Measurements from ENCODE around the gene TMEM255B. TPM values are rescaled to one million over a fixed set of nuclear protein-coding genes. Genes with fewer than 3 reads are reported as not detected.

The TMEM255B gene
- total RNA-seq, 1 donor from 2014 or later = 2.2 TPM

GRCh38 chr13:113769881-113770280 is 10.9 kb downstream of the TMEM255B start:
- no peak overlapping the region for H3K4me3 Mint-ChIP-seq (ENCODE audit: low read depth)
- H3K9me3 Mint-ChIP-seq = peaks cover 10% of the 10 kb centered on the region
- peaks cover 4% of the 10 kb centered on the region for H3K4me1 Mint-ChIP-seq (ENCODE audit: low read depth)
- no peaks in the 10 kb centered on the region for H3K36me3 Mint-ChIP-seq (ENCODE audit: low read depth)
- DNase-seq (ENCODE audit: low spot score) = no peak
- intact Hi-C loops (cut with micrococcal nuclease) = no loop called here
- no peak overlapping the region for H3K27ac Mint-ChIP-seq
- H3K27me3 Mint-ChIP-seq (ENCODE audit: low read depth) = no peaks in the 10 kb centered on the region

GRCh38 chr13:113770441-113770840 is 11.4 kb downstream of the TMEM255B start:
- no peak for DNase-seq (ENCODE audit: low spot score)
- no peaks in the 10 kb centered on the region for H3K27me3 Mint-ChIP-seq (ENCODE audit: low read depth)
- H3K27ac Mint-ChIP-seq = no peak overlapping the region
- H3K9me3 Mint-ChIP-seq = peaks cover 10% of the 10 kb centered on the region
- intact Hi-C loops (cut with micrococcal nuclease) = no loop called here
- H3K36me3 Mint-ChIP-seq (ENCODE audit: low read depth) = no peaks in the 10 kb centered on the region
- peaks cover 4% of the 10 kb centered on the region for H3K4me1 Mint-ChIP-seq (ENCODE audit: low read depth)
- H3K4me3 Mint-ChIP-seq (ENCODE audit: low read depth) = no peak overlapping the region

- no peak overlapping the region for H3K4me3 Mint-ChIP-seq (ENCODE audit: low read depth)
Observed at GRCh38 chr13:113770937-113771336, 11.9 kb downstream of the TMEM255B start.

GRCh38 chr13:113771709-113772331 is 12.8 kb downstream of the TMEM255B start:
- no peaks in the 10 kb centered on the region for H3K27me3 Mint-ChIP-seq (ENCODE audit: low read depth)
- H3K4me1 Mint-ChIP-seq (ENCODE audit: low read depth) = peaks cover 4% of the 10 kb centered on the region
- H3K4me3 Mint-ChIP-seq (ENCODE audit: low read depth) = no peak overlapping the region
- intact Hi-C loops (cut with micrococcal nuclease) = no loop called here
- no peak overlapping the region for H3K27ac Mint-ChIP-seq
- DNase-seq (ENCODE audit: low spot score) = no peak
- H3K9me3 Mint-ChIP-seq = peaks cover 10% of the 10 kb centered on the region
- H3K36me3 Mint-ChIP-seq (ENCODE audit: low read depth) = no peaks in the 10 kb centered on the region

More at GRCh38 chr13:113770937-113771336, 11.9 kb downstream of the TMEM255B start:
- Mint-ChIP-seq H3K27me3 (ENCODE audit: low read depth) (no peaks in the 10 kb centered on the region), H3K27ac (no peak overlapping the region), H3K36me3 (ENCODE audit: low read depth) (no peaks in the 10 kb centered on the region), H3K4me1 (ENCODE audit: low read depth) (peaks cover 4% of the 10 kb centered on the region), H3K9me3 (peaks cover 10% of the 10 kb centered on the region)
- DNase-seq (ENCODE audit: low spot score) = no peak
- intact Hi-C loops (cut with micrococcal nuclease) = no loop called here

- intact Hi-C loops (cut with micrococcal nuclease) = no loop called here
- peaks cover 5% of the 10 kb centered on the region for H3K27me3 Mint-ChIP-seq (ENCODE audit: low read depth)
- no peak overlapping the region for H3K4me3 Mint-ChIP-seq (ENCODE audit: low read depth)
- H3K4me1 Mint-ChIP-seq (ENCODE audit: low read depth) = peaks cover 4% of the 10 kb centered on the region
- no peak overlapping the region for H3K27ac Mint-ChIP-seq
- H3K36me3 Mint-ChIP-seq (ENCODE audit: low read depth) = no peaks in the 10 kb centered on the region
- H3K9me3 Mint-ChIP-seq = peaks cover 10% of the 10 kb centered on the region
- DNase-seq (ENCODE audit: low spot score) = no peak
Observed at GRCh38 chr13:113774177-113775107, 15.4 kb downstream of the TMEM255B start.

- H3K36me3 Mint-ChIP-seq (ENCODE audit: low read depth) = no peaks in the 10 kb centered on the region
- peaks cover 4% of the 10 kb centered on the region for H3K4me1 Mint-ChIP-seq (ENCODE audit: low read depth)
- intact Hi-C loops (cut with micrococcal nuclease) = no loop called here
- H3K27me3 Mint-ChIP-seq (ENCODE audit: low read depth) = peaks cover 11% of the 10 kb centered on the region
- H3K27ac Mint-ChIP-seq = no peak overlapping the region
- peaks cover 10% of the 10 kb centered on the region for H3K9me3 Mint-ChIP-seq
- no peak for DNase-seq (ENCODE audit: low spot score)
- no peak overlapping the region for H3K4me3 Mint-ChIP-seq (ENCODE audit: low read depth)
Observed at GRCh38 chr13:113775451-113776145, 16.6 kb downstream of the TMEM255B start.

- Mint-ChIP-seq H3K4me3 (ENCODE audit: low read depth) (no peak overlapping the region), H3K9me3 (peaks cover 10% of the 10 kb centered on the region), H3K27me3 (ENCODE audit: low read depth) (peaks cover 11% of the 10 kb centered on the region), H3K27ac (no peak overlapping the region), H3K36me3 (ENCODE audit: low read depth) (no peaks in the 10 kb centered on the region), H3K4me1 (ENCODE audit: low read depth) (peaks cover 4% of the 10 kb centered on the region)
- DNase-seq (ENCODE audit: low spot score) = no peak
- intact Hi-C loops (cut with micrococcal nuclease) = no loop called here
Observed at GRCh38 chr13:113776231-113777125, 17.5 kb downstream of the TMEM255B start.

- Mint-ChIP-seq H3K36me3 (ENCODE audit: low read depth) (no peaks in the 10 kb centered on the region), H3K9me3 (peaks cover 2% of the 10 kb centered on the region), H3K27ac (no peak overlapping the region), H3K4me1 (ENCODE audit: low read depth) (no peaks in the 10 kb centered on the region), H3K4me3 (ENCODE audit: low read depth) (no peak overlapping the region), H3K27me3 (ENCODE audit: low read depth) (peaks cover 11% of the 10 kb centered on the region)
- intact Hi-C loops (cut with micrococcal nuclease) = no loop called here
- DNase-seq (ENCODE audit: low spot score) = no peak
Observed at GRCh38 chr13:113777311-113778260, 18.6 kb downstream of the TMEM255B start.

- H3K9me3 Mint-ChIP-seq = no peaks in the 10 kb centered on the region
- H3K4me3 Mint-ChIP-seq (ENCODE audit: low read depth) = no peak overlapping the region
- DNase-seq (ENCODE audit: low spot score) = no peak
- intact Hi-C loops (cut with micrococcal nuclease) = no loop called here
- no peak overlapping the region for H3K27ac Mint-ChIP-seq
- H3K36me3 Mint-ChIP-seq (ENCODE audit: low read depth) = no peaks in the 10 kb centered on the region
- H3K4me1 Mint-ChIP-seq (ENCODE audit: low read depth) = no peaks in the 10 kb centered on the region
- peaks cover 17% of the 10 kb centered on the region for H3K27me3 Mint-ChIP-seq (ENCODE audit: low read depth)
Observed at GRCh38 chr13:113781571-113781970, 22.5 kb downstream of the TMEM255B start.

GRCh38 chr13:113782472-113782871 is 23.4 kb downstream of the TMEM255B start:
- DNase-seq (ENCODE audit: low spot score) = no peak
- intact Hi-C loops (cut with micrococcal nuclease) = no loop called here

GRCh38 chr13:113783200-113783881 is 24.3 kb downstream of the TMEM255B start:
- H3K27me3 Mint-ChIP-seq (ENCODE audit: low read depth) = peaks cover 17% of the 10 kb centered on the region
- intact Hi-C loops (cut with micrococcal nuclease) = no loop called here
- no peaks in the 10 kb centered on the region for H3K4me1 Mint-ChIP-seq (ENCODE audit: low read depth)
- no peaks in the 10 kb centered on the region for H3K9me3 Mint-ChIP-seq
- no peak overlapping the region for H3K4me3 Mint-ChIP-seq (ENCODE audit: low read depth)
- H3K27ac Mint-ChIP-seq = no peak overlapping the region
- H3K36me3 Mint-ChIP-seq (ENCODE audit: low read depth) = no peaks in the 10 kb centered on the region
- DNase-seq (ENCODE audit: low spot score) = no peak

More at GRCh38 chr13:113782472-113782871, 23.4 kb downstream of the TMEM255B start:
- H3K4me1 Mint-ChIP-seq (ENCODE audit: low read depth) = no peaks in the 10 kb centered on the region
- H3K4me3 Mint-ChIP-seq (ENCODE audit: low read depth) = no peak overlapping the region
- H3K27ac Mint-ChIP-seq = no peak overlapping the region
- H3K9me3 Mint-ChIP-seq = no peaks in the 10 kb centered on the region
- H3K27me3 Mint-ChIP-seq (ENCODE audit: low read depth) = peaks cover 17% of the 10 kb centered on the region
- H3K36me3 Mint-ChIP-seq (ENCODE audit: low read depth) = no peaks in the 10 kb centered on the region
